HL-60/S4 treated with phorbol 12-myristate 13-acetate at 8.2 ng/mL for 4 days and 3 days (cell line): ENCODE data around the gene HELLS.
"Not testable (repeated sequence)": the region's sequence is repeated elsewhere in the genome, so short reads cannot be mapped to it uniquely, and the experiment has no call there.

Experiments
- in situ Hi-C: fragments of 300-500 bp; cut with MboI; formaldehyde crosslinking; loops from 2 replicates; pipeline ENCODE4 v1.15.0; 2022; ENCODE audit warnings: low sequenced_read_pairs

HELLS gene

DNA sequence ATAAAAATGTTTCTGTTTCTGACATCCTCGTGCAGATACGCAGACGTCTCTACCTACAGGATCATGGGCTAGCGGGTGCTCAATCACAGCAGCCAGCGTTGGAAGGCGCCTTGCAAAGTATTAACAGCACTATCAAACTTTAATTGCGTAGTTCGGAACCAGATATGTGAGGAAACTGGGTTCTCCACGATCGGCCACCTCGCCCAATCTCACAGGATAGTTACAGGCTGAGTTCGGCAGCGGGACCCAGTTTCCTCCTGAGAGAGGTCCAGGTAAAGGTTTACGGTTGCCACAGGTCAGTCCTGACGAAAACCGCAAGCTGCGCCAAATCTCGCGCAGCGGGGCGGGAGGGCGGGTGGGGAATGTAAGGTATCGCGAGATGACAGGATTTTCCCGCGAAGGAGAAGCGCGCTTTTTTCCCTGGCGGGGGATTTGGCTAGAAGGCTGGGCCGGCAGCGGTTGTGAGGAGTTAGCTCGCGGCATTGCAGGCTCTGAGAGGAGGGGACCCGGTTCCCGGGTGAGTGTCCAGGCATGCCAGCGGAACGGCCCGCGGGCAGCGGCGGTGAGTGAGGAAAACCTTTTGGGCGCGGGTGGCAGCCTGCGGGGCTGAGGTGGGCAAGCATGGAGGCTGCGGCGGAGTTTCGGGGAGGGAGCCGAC is at the start of gene HELLS:
HELLS (plus strand) TSS at position 398 of the 658 bp plus-strand sequence; CDS start at position 532, 134 bp downstream.
- in situ Hi-C loops: no loop called here

DNA sequence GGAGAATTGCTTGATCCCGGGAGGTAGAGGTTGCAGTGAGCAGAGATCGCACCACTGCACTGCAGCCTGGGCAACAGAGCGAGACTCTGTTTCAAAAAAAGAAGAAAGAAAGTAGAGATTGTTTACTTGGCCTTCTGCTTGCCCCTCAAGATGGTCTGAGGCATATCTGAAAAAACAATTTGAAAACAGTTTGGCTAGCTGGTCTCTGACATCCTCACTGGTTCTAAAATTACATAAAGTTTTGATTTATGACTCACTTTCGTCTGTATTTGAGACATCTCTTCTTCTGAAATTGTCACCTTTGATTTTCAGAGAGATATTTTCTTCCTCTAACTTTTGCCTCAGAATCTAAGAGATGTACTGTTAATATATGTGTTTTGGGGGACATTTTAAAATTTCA is 49.6 kb upstream of the HELLS start:
- in situ Hi-C loops: no loop called here

DNA sequence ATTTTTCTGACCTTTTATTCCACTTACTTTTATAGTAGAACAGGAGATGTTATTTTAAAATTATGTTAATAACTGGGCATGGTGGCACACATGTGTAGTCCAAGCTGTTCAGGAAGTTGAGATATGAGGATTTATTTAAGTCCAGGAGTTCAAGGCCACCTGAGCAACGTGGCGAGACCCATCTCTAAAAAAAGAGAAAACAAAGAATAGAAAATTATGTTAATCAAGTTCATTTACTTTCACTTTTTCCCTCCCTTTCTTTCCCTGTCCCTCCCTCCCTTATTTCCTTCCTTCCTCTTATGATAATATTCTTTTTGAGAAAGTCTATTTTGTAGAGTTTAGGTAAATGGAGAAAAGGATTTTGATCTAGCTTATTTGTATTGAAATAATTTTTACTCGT is 48.9 kb upstream of the HELLS start:
- in situ Hi-C loops: no loop called here

DNA sequence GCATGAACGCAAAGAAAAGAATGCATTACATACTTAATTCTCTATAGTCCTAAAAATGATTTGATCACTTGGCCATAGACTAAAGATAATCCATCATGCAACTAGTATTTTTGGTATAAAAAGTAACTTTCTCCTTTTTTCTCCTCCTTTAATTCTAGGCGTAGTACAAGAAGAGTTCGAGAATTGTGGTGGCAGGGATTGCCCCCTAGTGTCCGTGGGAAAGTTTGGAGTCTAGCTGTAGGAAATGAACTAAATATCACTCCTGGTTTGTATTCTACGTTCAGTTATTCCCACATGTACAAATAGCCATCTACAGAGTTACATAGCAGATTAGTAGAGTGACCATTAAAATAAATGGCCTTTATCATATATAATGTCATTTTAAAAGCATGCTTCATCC is 45.5 kb upstream of the HELLS start:
- in situ Hi-C loops: no loop called here

DNA sequence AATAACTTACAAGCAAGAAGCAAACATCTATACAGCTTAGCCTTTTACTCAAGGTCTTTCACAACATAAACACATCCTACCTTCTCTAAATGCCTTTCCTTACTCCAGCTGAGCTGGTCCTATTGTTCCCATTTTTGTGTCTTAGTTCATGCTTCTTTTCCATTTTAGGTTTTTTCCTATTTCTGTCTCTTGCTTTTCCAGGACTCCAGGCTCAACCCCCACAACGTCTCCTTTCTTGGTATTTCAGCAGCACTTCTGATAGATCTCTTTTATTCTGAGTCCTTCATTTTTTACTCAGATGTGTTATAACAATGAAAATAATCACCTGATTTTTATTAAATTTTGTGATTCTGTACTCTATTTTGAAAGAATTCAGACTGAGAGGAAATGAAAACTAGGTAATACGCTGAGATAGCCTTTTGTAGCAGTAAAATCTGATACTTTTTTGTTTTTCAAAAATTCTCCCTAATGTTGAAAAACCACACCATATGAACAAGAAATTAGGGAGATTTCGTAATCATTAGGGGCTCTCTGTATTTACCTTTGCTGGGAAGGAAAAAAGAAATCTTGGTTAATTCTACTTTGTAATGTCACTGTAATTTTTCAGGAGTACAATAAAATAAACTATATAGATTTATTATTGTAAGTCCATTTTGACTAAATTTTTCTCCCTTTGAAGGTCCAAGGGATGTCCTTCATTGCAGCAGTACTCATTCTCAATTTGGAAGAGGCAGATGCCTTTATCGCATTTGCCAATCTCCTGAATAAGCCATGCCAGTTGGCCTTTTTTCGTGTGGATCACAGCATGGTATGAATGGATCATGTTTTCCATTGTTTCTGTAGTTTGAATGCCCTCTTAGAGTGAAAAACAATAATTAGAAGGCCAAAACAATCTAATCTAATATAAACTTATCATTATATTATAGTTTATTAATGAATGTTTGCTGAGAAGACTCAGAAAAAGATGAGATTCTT is 24.0 kb upstream of the HELLS start:
- in situ Hi-C loops: no loop called here

DNA sequence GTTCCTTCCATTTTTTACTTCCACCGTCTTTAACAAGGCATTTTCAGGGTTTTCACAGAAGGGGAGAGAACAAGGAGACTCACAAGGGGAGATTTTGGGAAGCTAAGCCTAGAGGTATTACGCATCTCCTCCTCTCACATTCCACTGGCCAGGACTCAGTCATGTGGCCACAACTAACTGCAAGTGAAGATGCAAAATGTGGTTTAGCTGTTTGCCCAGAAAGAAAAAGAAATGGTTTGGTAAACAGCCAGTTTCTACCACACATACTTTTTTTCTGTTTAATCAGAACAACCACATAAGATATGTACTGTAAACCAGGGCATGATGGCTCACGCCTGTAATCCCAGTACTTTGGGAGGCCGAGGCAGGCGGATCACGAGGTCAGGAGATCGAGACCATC is 21.4 kb upstream of the HELLS start:
- in situ Hi-C loops: no loop called here

DNA sequence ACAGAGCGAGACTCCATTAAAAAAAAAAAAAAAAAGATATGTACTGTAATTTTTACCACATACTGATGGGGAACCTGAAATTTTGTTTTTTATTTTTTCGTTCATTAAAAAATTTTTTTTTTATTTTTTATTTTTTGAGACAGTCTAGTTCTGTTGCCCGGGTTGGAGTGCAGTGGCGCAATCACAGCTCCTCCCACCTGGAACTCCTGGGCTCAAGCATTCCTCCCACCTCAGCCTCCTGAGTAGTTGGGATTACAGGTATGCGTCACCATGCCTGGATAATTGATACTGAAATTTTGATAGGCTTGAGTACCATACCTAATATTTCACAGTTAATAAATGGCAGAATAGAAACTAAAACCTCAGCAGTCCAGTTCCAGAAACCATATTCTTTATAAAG is 20.9 kb upstream of the HELLS start:
- in situ Hi-C loops: no loop called here

DNA sequence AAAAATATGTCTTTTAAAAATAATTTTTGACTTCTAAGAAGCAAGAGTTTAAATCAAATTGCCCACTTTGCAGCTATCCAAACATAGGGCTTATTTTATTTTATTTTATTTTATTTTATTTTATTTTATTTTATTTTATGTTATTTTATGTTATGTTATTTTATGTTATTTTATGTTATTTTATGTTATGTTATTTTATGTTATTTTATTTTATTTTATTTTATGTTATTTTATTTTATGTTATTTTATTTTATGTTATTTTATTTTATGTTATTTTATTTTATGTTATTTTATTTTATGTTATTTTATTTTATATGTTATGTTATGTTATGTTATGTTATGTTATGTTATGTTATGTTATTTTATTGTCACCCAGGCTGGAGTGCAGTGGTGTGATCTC is 14.0 kb upstream of the HELLS start:
- in situ Hi-C loops: not testable (repeated sequence)

DNA sequence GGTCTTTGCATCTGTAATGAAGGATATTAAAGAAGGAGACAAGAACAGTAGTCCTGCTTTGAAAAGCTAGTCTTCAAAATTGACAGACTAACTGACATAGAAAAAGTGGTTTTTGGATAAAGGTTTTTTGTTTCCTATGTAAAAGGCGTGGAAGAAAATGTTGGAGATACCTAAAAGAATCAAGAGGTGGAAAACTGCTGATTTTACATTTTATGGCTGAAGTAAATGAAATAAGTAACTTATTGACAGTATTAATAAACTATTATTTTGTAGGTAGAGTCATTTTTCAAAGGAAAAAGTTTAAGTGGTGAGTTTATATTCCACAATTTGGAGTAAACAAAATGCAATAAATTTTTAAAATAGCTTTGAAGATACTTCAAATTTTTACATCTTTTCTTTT is 12.6 kb upstream of the HELLS start:
- in situ Hi-C loops: no loop called here

DNA sequence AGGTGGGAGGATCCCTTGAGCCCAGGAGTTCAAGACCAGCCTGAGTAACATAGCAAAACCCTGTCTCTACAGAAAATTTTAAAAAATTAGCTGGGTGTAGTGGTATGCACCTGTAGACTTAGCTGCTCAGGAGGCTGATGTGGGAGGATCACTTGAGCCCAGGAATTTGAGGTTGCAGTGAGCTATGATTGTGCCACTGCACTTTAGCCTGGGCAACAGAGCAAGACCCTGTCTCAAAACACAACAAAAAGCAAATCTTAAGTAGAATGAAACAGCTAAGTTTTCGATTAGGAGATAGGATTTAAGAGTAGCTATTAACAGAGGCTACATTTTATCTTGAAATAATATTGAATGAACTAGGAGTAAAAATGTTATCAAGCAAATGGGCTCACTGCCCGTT is 3.3 kb upstream of the HELLS start:
- in situ Hi-C loops: not testable (repeated sequence)

DNA sequence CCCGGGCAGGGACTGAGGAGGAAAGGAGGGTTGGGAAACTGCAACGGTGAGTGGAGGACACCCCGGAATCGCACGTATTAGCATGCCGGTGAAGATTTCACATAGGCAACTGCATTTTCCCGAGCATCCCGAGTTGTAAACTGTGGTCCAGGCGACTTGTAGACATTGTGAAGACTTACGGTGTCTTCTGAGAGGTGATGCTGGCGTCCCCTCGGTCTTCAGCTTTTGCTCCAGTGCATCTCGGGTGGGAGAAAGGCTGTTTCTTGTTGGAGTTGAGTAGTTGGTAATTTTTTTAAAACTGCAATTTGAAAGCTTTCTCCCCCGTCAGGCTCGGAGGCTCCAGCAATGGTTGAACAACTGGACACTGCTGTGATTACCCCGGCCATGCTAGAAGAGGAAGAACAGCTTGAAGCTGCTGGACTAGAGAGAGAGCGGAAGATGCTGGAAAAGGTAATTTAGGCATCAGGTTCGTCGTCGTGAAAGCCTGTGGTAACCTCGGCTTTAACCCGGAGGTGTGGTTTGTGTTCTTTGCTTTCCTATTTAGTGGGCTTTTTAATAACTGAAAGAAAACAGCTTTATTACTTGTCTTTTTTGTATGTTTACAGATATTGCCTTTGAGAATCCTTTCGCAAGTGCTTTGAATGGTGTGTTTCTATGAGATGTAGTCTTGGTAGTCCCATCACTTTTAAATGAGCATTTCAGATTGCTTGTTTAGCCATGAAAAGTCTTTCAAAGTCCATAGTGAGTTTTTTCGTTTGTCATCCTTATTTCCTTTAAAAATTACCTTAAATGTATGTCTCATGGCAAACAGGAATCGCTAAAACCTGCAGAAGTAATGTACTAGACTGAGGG is 687 bp downstream of the HELLS start:
- in situ Hi-C loops: no loop called here

DNA sequence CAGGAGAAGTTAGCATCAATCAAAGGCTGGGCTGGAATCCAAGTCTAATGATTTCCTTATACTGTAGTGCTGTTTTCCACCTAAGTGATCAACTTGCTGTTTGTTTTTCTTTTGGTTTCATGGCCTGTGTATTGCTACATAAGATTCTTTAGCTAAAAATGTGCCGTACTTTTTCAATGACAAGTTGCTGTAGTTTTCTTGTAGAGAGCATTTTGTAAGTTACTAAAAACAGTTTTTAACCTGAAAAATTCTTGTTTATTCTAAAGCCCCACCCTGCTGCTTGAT is 1.3 kb downstream of the HELLS start:
- in situ Hi-C loops: no loop called here

DNA sequence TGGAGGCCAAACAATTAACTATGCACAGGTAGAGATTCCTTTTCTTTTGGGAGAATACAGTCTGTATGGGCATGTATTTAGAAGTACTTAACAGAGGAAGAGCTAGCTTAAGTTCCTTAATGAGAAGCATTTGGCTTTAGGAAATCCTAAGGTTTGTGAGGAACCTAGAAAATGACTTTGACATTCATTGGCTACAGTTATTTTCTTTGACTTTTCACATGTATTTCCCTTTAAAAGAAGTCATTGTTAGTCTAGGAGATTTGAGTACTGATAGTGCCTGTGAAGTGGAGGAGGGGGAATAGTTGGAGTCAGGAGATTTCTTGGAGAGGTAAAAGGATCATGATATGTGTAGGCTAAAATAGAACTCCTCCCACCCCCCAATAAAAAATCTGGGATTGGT is 3.6 kb downstream of the HELLS start:
- in situ Hi-C loops: no loop called here

DNA sequence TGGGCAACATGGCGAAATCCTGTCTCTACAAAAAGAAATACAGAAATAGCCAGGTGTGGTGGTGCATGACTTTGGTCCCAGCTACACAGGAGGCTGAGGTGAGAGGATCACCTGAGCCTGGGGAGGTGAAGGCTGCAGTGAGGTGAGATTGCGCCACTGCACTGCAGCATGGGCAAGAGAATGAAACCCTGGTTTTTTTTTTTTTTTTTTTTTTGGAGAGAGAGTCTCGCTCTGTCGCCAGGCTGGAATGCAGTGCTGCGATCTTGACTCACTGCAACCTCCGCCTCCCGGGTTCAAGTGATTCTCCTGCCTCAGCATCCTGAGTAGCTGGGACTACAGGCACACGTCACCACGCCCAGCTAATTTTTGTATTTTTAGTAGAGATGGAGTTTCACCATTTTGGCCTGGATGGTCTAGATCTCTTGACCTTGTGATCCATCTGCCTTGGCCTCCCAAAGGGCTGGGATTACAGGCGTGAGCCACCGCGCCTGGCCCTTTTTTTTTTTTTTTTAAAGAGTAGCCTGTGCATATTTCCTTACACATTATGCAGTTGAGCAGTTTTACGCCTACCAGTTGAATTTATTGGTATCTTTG is 22.2 kb downstream of the HELLS start:
- in situ Hi-C loops: not testable (repeated sequence)

DNA sequence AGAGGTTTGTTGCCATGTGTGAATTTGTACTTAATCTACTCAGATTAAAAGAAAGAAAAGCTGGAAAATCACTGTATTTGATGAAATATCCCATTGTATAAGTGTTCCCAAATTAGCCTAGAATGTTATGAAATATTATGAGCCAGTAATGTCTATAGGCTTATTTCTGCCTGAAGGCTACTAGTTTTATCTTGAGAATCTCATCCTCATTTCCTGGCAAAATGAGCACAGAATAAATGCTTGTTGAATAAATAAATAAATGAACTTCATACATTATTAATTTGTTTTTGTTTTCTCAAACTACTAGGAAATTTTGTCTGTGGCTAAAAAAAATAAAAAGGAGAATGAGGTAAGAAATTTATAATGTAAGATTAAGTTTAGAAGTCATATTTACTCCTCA is 25.5 kb downstream of the HELLS start:
- in situ Hi-C loops: no loop called here

DNA sequence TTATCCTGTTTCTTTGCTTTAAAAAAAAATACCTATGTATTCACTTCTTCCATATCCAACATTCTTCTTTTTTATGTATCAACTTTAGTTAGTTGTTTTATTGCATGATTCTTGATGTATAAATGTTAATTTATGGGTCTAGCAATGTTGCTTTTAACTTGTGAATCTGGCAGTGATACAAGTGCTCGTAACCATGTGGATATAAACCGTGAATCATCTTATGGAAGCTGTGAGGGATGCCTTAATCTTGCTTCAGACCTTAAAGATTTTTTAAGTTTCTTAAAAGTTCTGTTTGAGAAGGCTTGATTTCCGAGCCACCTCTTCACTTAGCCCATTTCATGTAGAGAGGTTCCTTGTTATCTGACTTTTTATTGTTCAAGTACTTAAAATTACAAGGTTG is 25.9 kb downstream of the HELLS start:
- in situ Hi-C loops: no loop called here

DNA sequence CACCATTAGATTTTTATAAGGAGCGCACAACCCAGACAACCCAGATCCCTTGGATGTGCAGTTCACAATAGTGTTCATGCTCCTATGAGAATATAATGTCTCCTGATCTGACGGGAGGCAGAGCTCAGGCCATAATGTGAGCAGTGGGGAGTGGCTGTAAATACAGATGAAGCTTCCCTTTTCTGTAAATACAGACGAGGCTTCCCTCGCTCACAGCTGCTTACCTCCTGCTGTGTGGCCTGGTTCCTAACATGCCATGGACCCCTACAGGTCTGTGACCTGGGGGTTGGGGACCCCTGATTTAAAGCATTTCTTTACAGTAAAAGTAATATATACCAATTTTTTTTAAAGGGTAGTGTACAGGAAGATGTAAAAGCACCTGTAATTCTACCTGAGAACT is 33.2 kb downstream of the HELLS start:
- in situ Hi-C loops: no loop called here

DNA sequence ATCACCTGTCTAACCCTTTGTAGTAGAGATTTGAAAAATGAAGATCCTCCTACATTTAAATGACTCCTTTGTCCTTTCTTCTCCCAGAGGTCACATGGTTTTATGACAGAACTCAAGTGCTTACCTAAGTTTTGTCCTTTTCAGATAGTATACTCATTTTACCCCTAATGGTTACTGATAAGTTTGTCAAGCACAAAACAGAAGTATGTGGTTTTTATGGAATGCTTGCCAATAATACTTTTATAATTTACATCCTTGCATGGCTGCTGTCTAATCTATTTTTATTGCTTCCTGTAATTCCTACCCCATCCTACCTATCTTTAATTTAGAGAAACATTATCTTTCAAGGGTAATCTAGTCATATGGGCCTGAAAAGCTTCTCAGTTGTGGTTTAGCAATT is 37.5 kb downstream of the HELLS start:
- in situ Hi-C loops: no loop called here

DNA sequence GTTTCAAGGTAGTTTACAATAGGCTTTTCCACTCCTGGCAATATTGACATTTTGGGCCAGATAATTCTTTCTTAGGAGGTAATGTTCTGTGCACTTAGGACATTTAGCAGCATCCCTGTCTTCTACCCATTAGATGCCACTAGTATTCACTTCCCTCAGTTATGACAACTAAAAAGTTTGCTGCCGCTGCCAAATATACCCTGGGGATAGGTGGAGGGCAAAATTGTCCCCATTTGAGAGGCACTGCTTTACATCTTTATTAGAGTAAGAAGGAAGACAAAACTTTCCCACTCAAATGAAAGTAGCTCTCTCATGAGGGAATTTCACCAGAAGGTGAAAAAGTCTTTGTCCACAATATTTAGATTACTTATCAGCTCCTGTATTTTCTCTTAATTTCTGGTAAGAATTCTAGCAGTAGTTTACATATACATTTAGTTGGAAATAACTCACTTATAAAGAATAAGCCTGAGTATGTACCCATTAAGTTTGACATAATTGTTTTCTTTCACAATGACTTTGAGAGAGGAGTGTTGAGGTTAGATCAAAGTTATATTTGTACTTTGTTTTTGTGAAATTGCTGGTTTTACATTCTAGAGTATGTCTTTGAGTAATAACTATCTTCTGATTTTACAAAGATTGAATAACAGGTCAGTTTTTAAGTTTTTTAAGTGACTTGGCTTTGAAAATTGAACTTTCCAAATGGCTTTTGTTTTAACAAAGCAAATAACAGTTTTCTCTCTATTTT is 46.0 kb downstream of the HELLS start:
- in situ Hi-C loops: no loop called here

DNA sequence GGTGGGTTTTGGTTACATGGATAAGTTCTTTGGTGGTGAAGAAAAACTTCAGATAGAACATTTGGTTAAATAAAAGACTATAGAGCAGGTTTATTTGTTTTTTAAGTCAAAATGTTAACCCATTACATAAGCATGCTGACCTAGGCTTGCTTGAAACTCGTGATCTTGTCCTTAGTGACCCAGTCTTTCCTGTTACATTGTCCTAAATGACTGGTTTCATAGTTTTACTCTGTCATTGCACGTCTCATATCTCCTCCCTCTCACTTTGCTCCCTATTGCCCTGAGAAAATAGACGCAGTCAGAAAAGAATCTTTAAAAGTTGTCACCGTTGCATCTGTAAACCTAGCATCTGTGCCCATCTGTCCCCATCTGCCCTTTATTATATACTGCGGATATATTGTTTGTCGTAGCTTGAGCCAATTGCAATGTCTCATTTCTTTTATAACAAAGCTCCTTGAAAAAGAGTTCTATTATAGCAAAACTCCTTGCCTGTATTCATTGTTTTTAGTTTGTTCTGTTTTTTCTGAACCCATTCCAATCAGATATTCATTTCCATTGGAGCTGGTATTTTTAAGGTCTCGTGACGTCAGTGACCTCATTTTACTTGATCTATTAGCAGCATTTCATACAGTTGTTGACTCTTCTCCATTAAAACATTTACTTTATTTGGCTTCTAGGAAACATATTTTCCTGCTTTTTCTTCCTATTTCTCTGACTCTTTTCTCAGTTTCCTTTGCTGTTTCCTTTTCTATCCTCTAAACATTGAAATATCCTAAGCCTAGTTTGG is 57.3 kb downstream of the HELLS start:
- in situ Hi-C loops: no loop called here
